ENCODE results near the gene PSMD8.
"Not testable (repeated sequence)": the region's sequence is repeated elsewhere in the genome, so short reads cannot be mapped to it uniquely, and the experiment has no call there.

Gene PSMD8

DNA sequence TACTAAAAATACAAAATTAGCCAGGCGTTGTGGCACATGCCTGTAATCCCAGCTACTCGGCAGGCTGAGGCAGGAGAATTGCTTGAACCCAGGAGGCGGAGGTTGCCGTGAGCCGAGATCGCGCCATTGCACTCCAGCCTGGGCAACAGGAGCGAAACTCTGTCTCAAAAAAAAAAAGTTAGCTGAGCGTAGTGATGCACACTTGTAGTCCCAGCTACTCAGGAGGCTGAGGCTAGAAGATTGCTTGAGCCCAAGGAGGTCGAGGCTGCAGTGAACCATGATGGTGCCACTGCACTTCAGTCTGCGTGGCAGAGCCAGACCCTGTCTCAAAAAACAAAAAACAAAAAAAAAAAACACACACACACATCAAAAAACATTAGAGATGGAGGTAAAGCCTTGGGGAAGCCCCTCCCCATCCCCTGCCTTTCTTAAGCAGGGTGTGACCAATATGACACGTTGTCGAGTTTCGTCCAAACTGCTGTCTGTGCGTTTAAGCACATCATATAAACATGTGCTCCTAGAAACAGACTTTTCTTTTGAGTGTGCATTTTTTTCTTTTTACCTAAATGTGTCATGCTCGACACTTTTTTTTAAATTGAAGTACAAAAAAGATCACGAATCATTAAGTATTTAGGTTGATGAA, 52.8 kb downstream of the PSMD8 start:
- no CpG with 5 or more reads among the region's 17 CpGs for WGBS (ENCODE audit: extremely low coverage, insufficient coverage, insufficient read length)

DNA sequence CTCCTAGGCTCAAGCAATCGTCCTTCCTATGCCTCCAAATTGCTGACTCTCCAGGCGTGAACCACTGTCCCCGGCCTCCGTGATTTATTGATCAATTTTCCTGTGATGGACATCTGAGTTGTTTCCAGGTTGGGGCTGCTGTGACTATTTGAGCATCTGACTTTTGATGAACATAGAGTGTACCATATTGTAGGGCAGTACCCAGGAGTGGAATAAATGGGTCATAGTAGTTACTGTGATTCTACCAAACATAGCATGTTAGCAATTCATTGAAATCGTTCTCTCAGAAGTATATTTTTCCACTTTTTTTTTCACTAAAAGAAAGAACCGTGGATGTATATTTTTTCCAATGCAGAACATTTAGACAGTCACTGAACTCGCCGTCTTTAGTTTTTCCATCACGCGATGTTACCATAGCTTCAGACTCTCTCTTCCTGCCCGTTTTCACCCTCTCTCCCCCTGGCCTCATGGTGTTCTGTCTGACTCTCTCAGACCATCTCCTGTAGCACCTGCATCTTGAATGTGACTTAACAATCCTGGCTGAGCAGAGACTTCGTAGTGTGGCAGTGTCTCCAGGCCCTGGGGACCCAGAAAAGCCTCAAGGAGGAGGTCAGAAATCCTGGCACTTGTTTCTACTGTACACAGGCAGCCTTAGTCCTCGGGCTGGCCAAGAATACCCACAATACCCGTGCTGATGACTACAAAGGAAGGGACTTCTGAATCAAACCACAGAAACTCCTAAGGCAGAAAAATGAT, 54.9 kb downstream of the PSMD8 start:
- Histone ChIP-seq H3K4me3 (ENCODE audit: low read depth, low read length) (no peak overlapping the region), H2AFZ (ENCODE audit: insufficient read depth, low read length, poor library complexity) (no peak overlapping the region), H3K27ac (ENCODE audit: low read depth, low read length) (no peak overlapping the region), H3K18ac (ENCODE audit: low read length) (no peak overlapping the region), H3K9me3 (ENCODE audit: insufficient read depth, low read depth, low read length) (no peaks in the 10 kb centered on the region), H3K27me3 (ENCODE audit: insufficient read depth, low read length) (no peaks in the 10 kb centered on the region), H3K79me2 (ENCODE audit: control insufficient read depth, insufficient read depth, low read length, poor library complexity) (no peaks in the 10 kb centered on the region), H3K23ac (ENCODE audit: low read length) (no peak overlapping the region), H3K79me1 (ENCODE audit: low read length) (no peaks in the 10 kb centered on the region), H4K8ac (ENCODE audit: low read depth, low read length) (no peak overlapping the region), H2BK120ac (ENCODE audit: insufficient read depth, low read length, poor library complexity) (no peak overlapping the region), H2AK5ac (ENCODE audit: low read length) (no peak overlapping the region), H3K36me3 (ENCODE audit: control insufficient read depth in 1 of 2, insufficient read depth in 2 of 2, low read length in 2 of 2) (no peaks in the 10 kb centered on the region), H4K12ac (ENCODE audit: low read depth, low read length) (no peak overlapping the region), H3K4ac (ENCODE audit: low read depth, low read length) (no peak overlapping the region), H3K4me2 (ENCODE audit: low read length) (no peak overlapping the region), H3K9ac (ENCODE audit: low read length) (no peak overlapping the region), H2BK5ac (ENCODE audit: low read depth, low read length, poor library complexity) (no peak overlapping the region), H2BK12ac (ENCODE audit: low read length) (no peak overlapping the region), H3K4me1 (ENCODE audit: control insufficient read depth in 1 of 2, insufficient read depth in 2 of 2, low read length in 2 of 2) (peaks cover 5 to 6% of the 10 kb centered on the region in 2 experiments), H3K14ac (ENCODE audit: low read length) (no peak overlapping the region), H4K91ac (ENCODE audit: low read depth, low read length) (no peak overlapping the region)
- DNase-seq = no peak
- no CpG with 5 or more reads among the region's 14 CpGs for WGBS (ENCODE audit: extremely low coverage, insufficient coverage, insufficient read length)

More for the DNA sequence above, 52.8 kb downstream of the PSMD8 start:
- H3K18ac ChIP-seq (ENCODE audit: low read length); H2AK5ac ChIP-seq (ENCODE audit: low read length); H2BK12ac ChIP-seq (ENCODE audit: low read length); H3K23ac ChIP-seq (ENCODE audit: low read length); H3K4me2 ChIP-seq (ENCODE audit: low read length); H2AFZ ChIP-seq (ENCODE audit: insufficient read depth, low read length, poor library complexity); H3K14ac ChIP-seq (ENCODE audit: low read length); H4K8ac ChIP-seq (ENCODE audit: low read depth, low read length); H2BK5ac ChIP-seq (ENCODE audit: low read depth, low read length, poor library complexity); H4K91ac ChIP-seq (ENCODE audit: low read depth, low read length); H3K4ac ChIP-seq (ENCODE audit: low read depth, low read length); DNase-seq; H3K79me2 ChIP-seq (ENCODE audit: control insufficient read depth, insufficient read depth, low read length, poor library complexity); H2BK120ac ChIP-seq (ENCODE audit: insufficient read depth, low read length, poor library complexity); H3K27ac ChIP-seq (ENCODE audit: low read depth, low read length); H3K4me1 ChIP-seq (ENCODE audit: control insufficient read depth in 1 of 2, insufficient read depth in 2 of 2, low read length in 2 of 2); H3K4me3 ChIP-seq (ENCODE audit: low read depth, low read length); H3K36me3 ChIP-seq (ENCODE audit: control insufficient read depth in 1 of 2, insufficient read depth in 2 of 2, low read length in 2 of 2); H3K27me3 ChIP-seq (ENCODE audit: insufficient read depth, low read length); H4K12ac ChIP-seq (ENCODE audit: low read depth, low read length); H3K79me1 ChIP-seq (ENCODE audit: low read length); H3K9ac ChIP-seq (ENCODE audit: low read length); H3K9me3 ChIP-seq (ENCODE audit: insufficient read depth, low read depth, low read length): not testable (repeated sequence)

DNA sequence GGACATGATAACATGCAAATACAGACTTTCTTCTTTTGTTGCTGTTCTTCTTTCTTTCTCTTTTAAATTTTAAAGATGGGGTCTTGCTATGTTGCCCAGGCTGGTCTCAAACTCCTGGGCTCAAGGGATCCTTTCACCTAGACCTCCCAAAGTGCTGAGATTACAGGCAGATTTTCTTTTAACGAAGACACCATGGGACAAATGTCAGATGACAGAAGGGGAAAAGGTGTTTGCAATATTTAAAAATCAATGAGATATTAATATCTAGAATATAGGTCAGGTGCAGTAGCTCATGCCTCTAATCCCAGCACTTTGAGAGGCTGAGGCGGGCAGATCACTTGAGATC, 55.4 kb downstream of the PSMD8 start:
- DNase-seq = no peak
- Histone ChIP-seq H3K79me2 (ENCODE audit: control insufficient read depth, insufficient read depth, low read length, poor library complexity) (no peaks in the 10 kb centered on the region), H2BK120ac (ENCODE audit: insufficient read depth, low read length, poor library complexity) (no peak overlapping the region), H3K23ac (ENCODE audit: low read length) (no peak overlapping the region), H4K8ac (ENCODE audit: low read depth, low read length) (no peak overlapping the region), H3K4ac (ENCODE audit: low read depth, low read length) (no peak overlapping the region), H3K4me3 (ENCODE audit: low read depth, low read length) (no peak overlapping the region), H2BK5ac (ENCODE audit: low read depth, low read length, poor library complexity) (no peak overlapping the region), H3K18ac (ENCODE audit: low read length) (no peak overlapping the region), H3K79me1 (ENCODE audit: low read length) (no peaks in the 10 kb centered on the region), H2AK5ac (ENCODE audit: low read length) (no peak overlapping the region), H3K4me2 (ENCODE audit: low read length) (no peak overlapping the region), H4K12ac (ENCODE audit: low read depth, low read length) (no peak overlapping the region), H3K14ac (ENCODE audit: low read length) (no peak overlapping the region), H2BK12ac (ENCODE audit: low read length) (no peak overlapping the region), H3K9ac (ENCODE audit: low read length) (no peak overlapping the region), H3K27me3 (ENCODE audit: insufficient read depth, low read length) (no peaks in the 10 kb centered on the region), H3K9me3 (ENCODE audit: insufficient read depth, low read depth, low read length) (no peaks in the 10 kb centered on the region), H3K4me1 (ENCODE audit: control insufficient read depth in 1 of 2, insufficient read depth in 2 of 2, low read length in 2 of 2) (peaks cover 8 to 11% of the 10 kb centered on the region in 2 experiments), H2AFZ (ENCODE audit: insufficient read depth, low read length, poor library complexity) (no peak overlapping the region), H3K36me3 (ENCODE audit: control insufficient read depth in 1 of 2, insufficient read depth in 2 of 2, low read length in 2 of 2) (no peaks in the 10 kb centered on the region), H3K27ac (ENCODE audit: low read depth, low read length) (no peak overlapping the region), H4K91ac (ENCODE audit: low read depth, low read length) (no peak overlapping the region)
- WGBS (ENCODE audit: extremely low coverage, insufficient coverage, insufficient read length) = no CpG with 5 or more reads among the region's 2 CpGs

DNA sequence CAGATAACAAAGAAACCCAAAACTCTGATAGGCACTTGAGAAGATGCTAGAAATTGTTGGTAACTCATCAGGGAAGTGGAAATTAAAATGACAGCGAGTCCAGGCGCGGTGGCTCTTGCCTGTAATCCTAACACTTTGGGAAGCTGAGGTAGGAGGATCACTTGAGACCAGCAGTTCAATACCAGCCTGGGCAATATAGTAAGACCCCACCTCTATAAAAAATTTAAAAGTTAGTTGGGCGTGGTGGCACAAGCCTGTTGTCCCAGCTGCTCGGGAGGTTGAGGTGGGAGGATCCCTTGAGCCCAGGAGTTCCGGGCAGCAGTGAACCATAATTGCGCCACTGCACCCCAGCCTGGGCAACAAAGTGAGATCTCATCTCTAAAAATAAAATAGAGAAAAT, 56.6 kb downstream of the PSMD8 start:
- Histone ChIP-seq H3K4me2 (ENCODE audit: low read length) (no peak overlapping the region), H3K9me3 (ENCODE audit: insufficient read depth, low read depth, low read length) (no peaks in the 10 kb centered on the region), H3K79me2 (ENCODE audit: control insufficient read depth, insufficient read depth, low read length, poor library complexity) (no peaks in the 10 kb centered on the region), H3K4me3 (ENCODE audit: low read depth, low read length) (no peak overlapping the region), H3K14ac (ENCODE audit: low read length) (no peak overlapping the region), H3K23ac (ENCODE audit: low read length) (no peak overlapping the region), H3K4ac (ENCODE audit: low read depth, low read length) (no peak overlapping the region), H2BK5ac (ENCODE audit: low read depth, low read length, poor library complexity) (no peak overlapping the region), H3K36me3 (ENCODE audit: control insufficient read depth in 1 of 2, insufficient read depth in 2 of 2, low read length in 2 of 2) (no peaks in the 10 kb centered on the region), H4K12ac (ENCODE audit: low read depth, low read length) (no peak overlapping the region), H3K79me1 (ENCODE audit: low read length) (no peaks in the 10 kb centered on the region), H4K8ac (ENCODE audit: low read depth, low read length) (no peak overlapping the region), H3K27me3 (ENCODE audit: insufficient read depth, low read length) (no peaks in the 10 kb centered on the region), H2AFZ (ENCODE audit: insufficient read depth, low read length, poor library complexity) (no peak overlapping the region), H3K4me1 (ENCODE audit: control insufficient read depth in 1 of 2, insufficient read depth in 2 of 2, low read length in 2 of 2) (peaks cover 4 to 10% of the 10 kb centered on the region in 2 experiments), H2BK12ac (ENCODE audit: low read length) (no peak overlapping the region), H3K9ac (ENCODE audit: low read length) (no peak overlapping the region), H3K18ac (ENCODE audit: low read length) (no peak overlapping the region), H2AK5ac (ENCODE audit: low read length) (no peak overlapping the region), H4K91ac (ENCODE audit: low read depth, low read length) (no peak overlapping the region), H2BK120ac (ENCODE audit: insufficient read depth, low read length, poor library complexity) (no peak overlapping the region), H3K27ac (ENCODE audit: low read depth, low read length) (no peak overlapping the region)
- WGBS (ENCODE audit: extremely low coverage, insufficient coverage, insufficient read length) = no CpG with 5 or more reads among the region's 7 CpGs
- no peak for DNase-seq
